Hepatocyte (in vitro differentiated cells): ENCODE measurements around the gene TTC33. TPM values are rescaled to one million over a fixed set of nuclear protein-coding genes. Genes with fewer than 3 reads are reported as not detected.

Experiments used
- DNase-seq: peaks from one replicate; pipeline ENCODE4 v3.0.0-alpha.2; 2016; ENCODE audit warnings: low spot score
- H2AFZ ChIP-seq: fragments of 200-600 bp; sonication (generic); 2 replicates; pipeline ENCODE4 v1.6.0; 2016; ENCODE audit warnings: antibody characterized with exemption, mild to moderate bottlenecking
- H3K27ac ChIP-seq: fragments of 200-600 bp; sonication (generic); 2 replicates; pipeline ENCODE4 v1.5.1; 2016; ENCODE audit warnings: mild to moderate bottlenecking
- H3K27me3 ChIP-seq: fragments of 200-600 bp; sonication (generic); 2 replicates; pipeline ENCODE4 v1.6.1; 2016
- H3K36me3 ChIP-seq: fragments of 200-600 bp; sonication (generic); replicated peaks from 2 replicates; pipeline ENCODE4 v1.5.1; 2016; ENCODE audit warnings: low read depth; ENCODE audit not compliant: insufficient read depth
- H3K4me1 ChIP-seq: fragments of 200-600 bp; sonication (generic); 2 replicates; pipeline ENCODE4 v1.5.1; 2016; ENCODE audit warnings: mild to moderate bottlenecking, moderate library complexity; ENCODE audit not compliant: insufficient read depth
- H3K4me2 ChIP-seq: fragments of 200-600 bp; sonication (generic); 2 replicates; pipeline ENCODE4 v1.6.0; 2016
- H3K4me3 ChIP-seq: fragments of 200-600 bp; sonication (generic); 2 replicates; pipeline ENCODE4 v1.5.1; 2016; ENCODE audit warnings: mild to moderate bottlenecking
- H3K79me2 ChIP-seq: fragments of 200-600 bp; sonication (generic); 2 replicates; pipeline ENCODE4 v1.6.0; 2017; ENCODE audit warnings: mild to moderate bottlenecking
- H3K9me2 ChIP-seq: fragments of 200-600 bp; sonication (generic); replicated peaks from 2 replicates; pipeline ENCODE4 v1.6.0; 2017; ENCODE audit warnings: mild to moderate bottlenecking; ENCODE audit not compliant: insufficient read depth
- H3K9me3 ChIP-seq: fragments of 200-600 bp; sonication (generic); 2 replicates; pipeline ENCODE4 v1.5.1; 2016; ENCODE audit warnings: low read depth, mild to moderate bottlenecking
- H4K20me1 ChIP-seq: fragments of 200-600 bp; sonication (generic); 2 replicates; pipeline ENCODE4 v1.6.0; 2016; ENCODE audit warnings: mild to moderate bottlenecking; ENCODE audit not compliant: insufficient read depth, poor library complexity, severe bottlenecking
- CTCF ChIP-seq: fragments of 200-600 bp; sonication (generic); IDR thresholded peaks from 2 replicates; pipeline ENCODE4 v1.5.1; 2016; ENCODE audit warnings: antibody characterized with exemption, mild to moderate bottlenecking; ENCODE audit not compliant: poor library complexity
- EZH2 ChIP-seq: fragments of 200-600 bp; sonication (generic); IDR thresholded peaks from 2 replicates; pipeline ENCODE4 v1.6.1; 2016; ENCODE audit warnings: antibody characterized with exemption, mild to moderate bottlenecking, borderline replicate concordance
- EZH2phosphoT487 ChIP-seq: fragments of 200-600 bp; sonication (generic); IDR thresholded peaks from one replicate; pipeline ENCODE4 v1.6.1; 2018; ENCODE audit warnings: antibody characterized with exemption, mild to moderate bottlenecking, low read depth, moderate library complexity; ENCODE audit not compliant: unreplicated experiment, severe bottlenecking
- WGBS: methylation state at CpG from one replicate; pipeline ENCODE4 v1.1.6; 2016; ENCODE audit warnings: low lambda C conversion rate; ENCODE audit errors: missing lambda C conversion rate; 5-methylcytosine and 5-hydroxymethylcytosine counted together
- polyA plus RNA-seq: library from polyadenylated mRNA; unstranded; fragments of >200 nt; fragmentation: Nextera tagmentation; extraction: Ambion mirVana; gene quantifications from 2 replicates; pipeline ENCODE4 v1.2.1, GENCODE V29; 2016
- total RNA-seq: library from RNA; depleted of rRNA; stranded (reverse); fragments of >200 nt; gene quantifications from 2 replicates; pipeline ENCODE4 v1.2.3, GENCODE V29; 2014

Gene TTC33
- total and polyA plus RNA-seq, 2 experiments from 2014 or later = 5.6 to 19.3 TPM

- H3K27me3 ChIP-seq = no peaks in the 10 kb centered on the region
- H3K4me3 ChIP-seq = no peak overlapping the region
- DNase-seq = no peak
- H3K4me1 ChIP-seq = no peaks in the 10 kb centered on the region
- H3K9me2 ChIP-seq = no peaks in the 10 kb centered on the region
- H3K9me3 ChIP-seq = no peaks in the 10 kb centered on the region
- H3K79me2 ChIP-seq = no peaks in the 10 kb centered on the region
- no peak overlapping the region for H2AFZ ChIP-seq
- 74% methylated on average over 1 of the region's 1 CpG for WGBS
- no peaks in the 10 kb centered on the region for H4K20me1 ChIP-seq
- H3K27ac ChIP-seq = no peak overlapping the region
- H3K36me3 ChIP-seq = no peaks in the 10 kb centered on the region
- no peak overlapping the region for H3K4me2 ChIP-seq
- TF ChIP-seq EZH2phosphoT487 (no peak), EZH2 (no peak), CTCF (no peak)
Measured at GRCh38 chr5:40557501-40557900, 198.3 kb downstream of the TTC33 start.

- Histone ChIP-seq H3K27me3 (no peaks in the 10 kb centered on the region), H4K20me1 (no peaks in the 10 kb centered on the region), H3K36me3 (no peaks in the 10 kb centered on the region), H3K4me2 (no peak overlapping the region), H3K9me2 (no peaks in the 10 kb centered on the region), H3K4me3 (no peak overlapping the region), H3K79me2 (no peaks in the 10 kb centered on the region), H3K27ac (no peak overlapping the region), H3K9me3 (no peaks in the 10 kb centered on the region), H3K4me1 (peaks cover 3% of the 10 kb centered on the region), H2AFZ (no peak overlapping the region)
- no peak for DNase-seq
- TF ChIP-seq EZH2phosphoT487 (no peak), CTCF (no peak), EZH2 (no peak)
Measured at GRCh38 chr5:40556811-40557210, 198.9 kb downstream of the TTC33 start.

DNA sequence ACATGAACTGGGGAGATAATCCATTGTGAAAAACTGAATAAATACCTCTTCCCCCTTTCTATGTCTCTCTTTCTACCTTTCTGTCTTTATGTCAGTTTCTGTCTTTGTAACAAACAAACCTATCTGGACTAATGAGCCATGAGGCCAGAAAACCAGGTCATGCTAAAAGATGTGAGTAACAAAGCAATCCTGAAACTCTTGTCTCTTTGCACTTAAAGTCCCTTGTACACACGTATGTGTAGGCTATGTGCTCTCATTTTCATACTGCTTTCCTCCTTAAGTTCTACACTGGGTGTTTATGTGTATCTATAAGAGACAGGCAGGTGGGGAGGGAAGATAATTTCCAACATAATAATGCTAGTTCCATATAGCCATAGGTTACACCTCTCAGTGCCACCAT lies 199.9 kb downstream of the TTC33 start:
- 71% methylated on average over 1 of the region's 1 CpG for WGBS
- Histone ChIP-seq H2AFZ (no peak overlapping the region), H3K9me3 (no peaks in the 10 kb centered on the region), H4K20me1 (no peaks in the 10 kb centered on the region), H3K9me2 (no peaks in the 10 kb centered on the region), H3K79me2 (no peaks in the 10 kb centered on the region), H3K27ac (no peak overlapping the region), H3K4me2 (no peak overlapping the region), H3K4me3 (no peak overlapping the region), H3K4me1 (peaks cover 8% of the 10 kb centered on the region), H3K27me3 (no peaks in the 10 kb centered on the region), H3K36me3 (no peaks in the 10 kb centered on the region)
- TF ChIP-seq CTCF (no peak), EZH2phosphoT487 (no peak), EZH2 (no peak)
- DNase-seq = no peak

GRCh38 chr5:40554813-40555212 lies 200.9 kb downstream of the TTC33 start:
- H3K4me1 ChIP-seq = peaks cover 8% of the 10 kb centered on the region
- H3K27me3 ChIP-seq = no peaks in the 10 kb centered on the region
- TF ChIP-seq CTCF (no peak), EZH2phosphoT487 (no peak), EZH2 (no peak)
- no peak for DNase-seq
- H3K27ac ChIP-seq = no peak overlapping the region
- no peaks in the 10 kb centered on the region for H4K20me1 ChIP-seq
- H3K79me2 ChIP-seq = no peaks in the 10 kb centered on the region
- no peak overlapping the region for H3K4me3 ChIP-seq
- H3K9me3 ChIP-seq = no peaks in the 10 kb centered on the region
- H3K36me3 ChIP-seq = no peaks in the 10 kb centered on the region
- 86% methylated on average over 1 of the region's 1 CpG for WGBS
- H2AFZ ChIP-seq = no peak overlapping the region
- H3K4me2 ChIP-seq = no peak overlapping the region
- H3K9me2 ChIP-seq = no peaks in the 10 kb centered on the region
